GM06990 (cell line): ENCODE data around the gene ITIH2.

ENCODE experiments used
- DNase-seq: peaks from one replicate; pipeline ENCODE4 v3.0.0-alpha.2; 2011; ENCODE audit not compliant: insufficient read length; ENCODE audit errors: extremely low read depth
- H3K27me3 ChIP-seq: replicated peaks from 2 replicates; pipeline ENCODE4 v1.6.0; 2011; ENCODE audit warnings: low read length; ENCODE audit not compliant: control insufficient read depth, insufficient read depth
- H3K36me3 ChIP-seq: 2 replicates; pipeline ENCODE4 v1.5.1; 2011; ENCODE audit warnings: low read length; ENCODE audit not compliant: control insufficient read depth, insufficient read depth
- H3K4me3 ChIP-seq: replicated peaks from 2 replicates; pipeline ENCODE4 v1.5.1; 2011; ENCODE audit warnings: low read depth, mild to moderate bottlenecking, control low read depth, low read length
- TF ChIP-seq, protein P1 (sequence below): IDR thresholded peaks from 2 replicates; pipeline ENCODE4 v1.5.1; 2011; ENCODE audit warnings: low read length, control low read depth, mild to moderate bottlenecking, inconsistent platforms; ENCODE audit not compliant: insufficient read depth, poor library complexity, severe bottlenecking

The ITIH2 gene

DNA sequence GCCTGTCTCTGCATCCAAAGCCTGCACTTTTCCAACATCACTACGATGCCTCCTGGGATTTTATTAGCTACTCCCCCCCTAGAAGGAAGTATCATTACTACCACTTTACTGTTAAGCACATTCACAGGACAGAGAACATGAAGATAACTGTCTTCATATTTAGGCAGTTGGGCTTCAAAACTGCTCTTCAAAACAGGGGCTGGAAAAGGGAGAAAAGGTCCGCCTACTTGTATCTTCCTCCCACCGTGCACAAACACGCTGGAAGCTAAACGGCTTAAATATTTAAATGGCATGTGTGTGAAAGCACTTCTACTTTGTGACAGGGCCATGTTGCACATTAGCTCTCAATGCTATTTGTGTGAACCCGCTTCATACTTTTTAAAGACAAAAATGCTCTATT is 37.3 kb upstream of the ITIH2 start:
- DNase-seq, result no peak
- Histone ChIP-seq H3K4me3 (no peak overlapping the region), H3K36me3 (no peaks in the 10 kb centered on the region), H3K27me3 (peaks cover 1% of the 10 kb centered on the region; the same call in 1 of the 2 replicates)
- TF ChIP-seq, protein P1, sequence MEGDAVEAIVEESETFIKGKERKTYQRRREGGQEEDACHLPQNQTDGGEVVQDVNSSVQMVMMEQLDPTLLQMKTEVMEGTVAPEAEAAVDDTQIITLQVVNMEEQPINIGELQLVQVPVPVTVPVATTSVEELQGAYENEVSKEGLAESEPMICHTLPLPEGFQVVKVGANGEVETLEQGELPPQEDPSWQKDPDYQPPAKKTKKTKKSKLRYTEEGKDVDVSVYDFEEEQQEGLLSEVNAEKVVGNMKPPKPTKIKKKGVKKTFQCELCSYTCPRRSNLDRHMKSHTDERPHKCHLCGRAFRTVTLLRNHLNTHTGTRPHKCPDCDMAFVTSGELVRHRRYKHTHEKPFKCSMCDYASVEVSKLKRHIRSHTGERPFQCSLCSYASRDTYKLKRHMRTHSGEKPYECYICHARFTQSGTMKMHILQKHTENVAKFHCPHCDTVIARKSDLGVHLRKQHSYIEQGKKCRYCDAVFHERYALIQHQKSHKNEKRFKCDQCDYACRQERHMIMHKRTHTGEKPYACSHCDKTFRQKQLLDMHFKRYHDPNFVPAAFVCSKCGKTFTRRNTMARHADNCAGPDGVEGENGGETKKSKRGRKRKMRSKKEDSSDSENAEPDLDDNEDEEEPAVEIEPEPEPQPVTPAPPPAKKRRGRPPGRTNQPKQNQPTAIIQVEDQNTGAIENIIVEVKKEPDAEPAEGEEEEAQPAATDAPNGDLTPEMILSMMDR, result no peak

DNA sequence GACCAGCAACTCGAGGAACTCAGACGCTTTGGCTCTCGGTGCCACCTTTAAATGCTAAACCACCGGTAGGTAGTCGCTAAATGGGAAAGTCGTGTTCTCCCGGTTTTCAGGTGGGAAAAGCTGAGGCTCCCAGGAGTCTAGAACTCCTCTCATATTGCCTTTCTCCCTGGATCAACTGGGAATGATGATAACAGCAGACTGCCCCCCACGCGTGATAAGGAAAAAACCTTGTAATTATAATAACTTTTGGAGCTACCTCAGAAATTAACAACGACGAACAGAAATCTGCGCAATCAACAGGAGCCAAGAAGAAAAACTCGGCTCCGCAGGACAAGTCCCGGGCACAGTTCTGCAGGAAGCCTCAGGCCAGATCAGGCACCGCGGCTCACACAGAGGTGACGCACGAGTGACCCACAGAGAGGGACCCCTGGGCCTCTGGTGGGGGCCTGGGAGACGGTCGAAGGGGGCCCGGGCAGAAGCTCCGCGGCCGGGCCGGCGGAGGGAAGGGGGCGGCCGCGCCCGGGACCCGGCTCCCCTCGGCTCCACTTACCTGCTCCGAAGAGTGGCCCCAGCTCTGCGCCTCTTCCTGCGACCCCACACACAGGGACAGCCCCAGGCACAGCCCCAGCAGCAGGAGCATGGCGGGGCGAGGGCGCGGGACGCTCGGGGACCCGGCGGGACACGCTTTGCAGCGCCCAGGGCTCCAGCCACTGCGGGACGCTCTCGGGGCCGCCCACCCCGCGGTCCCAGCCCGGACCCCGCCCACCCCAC is 36.7 kb upstream of the ITIH2 start, which contains the start of gene ITIH5:
Gene ITIH5 (minus strand): TSS at position 714 of the 771 bp plus-strand sequence. CDS start 74 bp downstream, at position 640.
- H3K36me3 ChIP-seq, result no peaks in the 10 kb centered on the region
- H3K4me3 ChIP-seq, result no peak within 1 kb of the TSS
- H3K27me3 ChIP-seq, result peaks cover 1% of the 10 kb centered on the region; the same call in 1 of the 2 replicates
- DNase-seq, result no peak
- TF ChIP-seq, protein P1, result no peak

DNA sequence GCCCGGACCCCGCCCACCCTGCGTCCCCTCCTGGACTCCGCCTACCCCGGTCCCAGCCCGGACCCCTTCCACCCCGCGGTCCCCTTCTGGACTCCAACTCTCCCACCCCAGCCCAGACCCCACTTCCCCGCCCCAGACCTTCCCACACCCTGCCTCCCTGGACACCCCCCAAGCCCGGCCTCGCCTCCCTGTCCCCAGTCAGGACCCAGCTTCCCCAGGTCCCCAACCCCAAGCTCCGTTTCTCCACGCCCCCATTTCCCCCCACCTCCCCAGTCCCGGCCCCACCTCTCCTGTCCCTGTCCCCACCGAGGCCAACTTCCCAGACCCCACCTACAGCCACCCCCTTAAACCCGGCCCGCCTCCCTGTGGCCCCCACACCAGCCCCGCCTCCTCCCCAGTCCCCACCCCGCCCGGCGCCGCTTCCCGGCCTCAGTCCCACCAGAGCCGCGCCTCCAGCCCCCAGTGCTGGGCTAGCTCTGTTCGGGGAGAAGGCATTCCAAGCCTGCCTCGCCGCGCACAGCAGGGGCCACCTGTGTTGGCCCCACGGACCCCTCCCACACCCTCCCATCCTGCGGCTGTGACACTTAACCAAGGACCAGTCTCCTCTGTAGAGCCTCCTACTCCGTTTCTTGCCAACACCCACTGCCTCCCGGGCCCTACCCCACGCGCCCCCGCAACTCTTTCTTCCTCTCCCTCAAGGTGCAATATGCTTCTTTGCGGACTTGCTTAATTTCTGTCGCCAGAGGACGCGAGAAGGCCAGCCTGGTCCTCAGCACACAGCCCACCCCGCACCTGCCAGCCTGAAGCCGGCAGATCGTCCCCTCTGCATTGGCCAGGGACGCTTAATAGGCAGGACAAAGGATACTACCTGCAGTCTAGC is 35.6 kb upstream of the ITIH2 start:
- DNase-seq, result no peak
- H3K4me3 ChIP-seq, result no peak overlapping the region
- H3K27me3 ChIP-seq, result peaks cover 1% of the 10 kb centered on the region; the same call in 1 of the 2 replicates
- TF ChIP-seq, protein P1, result no peak
- no peaks in the 10 kb centered on the region for H3K36me3 ChIP-seq

DNA sequence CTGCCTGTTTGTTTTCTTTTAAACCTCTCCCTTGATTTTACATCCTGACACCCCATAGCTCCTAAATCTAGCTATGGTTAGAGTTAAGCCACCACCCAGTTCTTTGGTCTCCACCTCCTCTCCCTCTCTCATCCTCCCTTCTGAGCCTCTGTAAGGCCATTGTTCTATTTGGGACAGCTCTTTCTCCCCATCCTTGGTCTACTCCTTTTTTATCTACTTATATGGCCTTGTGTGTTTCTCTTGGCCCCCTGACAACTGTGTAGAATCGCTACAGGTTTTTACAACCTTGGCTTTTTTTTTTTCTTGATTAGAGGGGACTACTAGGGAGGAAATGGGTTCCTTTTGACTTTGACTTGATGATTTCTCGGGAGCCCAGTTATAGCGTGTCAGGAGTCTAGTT is 33.0 kb upstream of the ITIH2 start:
- TF ChIP-seq, protein P1, result no peak
- Histone ChIP-seq H3K27me3 (peaks cover under 1% of the 10 kb centered on the region), H3K36me3 (no peaks in the 10 kb centered on the region), H3K4me3 (no peak overlapping the region)
- DNase-seq, result no peak

- Histone ChIP-seq H3K27me3 (no peaks in the 10 kb centered on the region; the same call in 1 of the 2 replicates), H3K36me3 (no peaks in the 10 kb centered on the region), H3K4me3 (no peak overlapping the region)
- TF ChIP-seq, protein P1, result no peak
- DNase-seq, result no peak
Measured at GRCh38 chr10:7672341-7673134, 30.6 kb upstream of the ITIH2 start.
